HepG2 (cell line): ENCODE measurements around the gene GOT1. TPM values are rescaled to one million over a fixed set of nuclear protein-coding genes. Genes with fewer than 3 reads are reported as not detected.

ENCODE experiments used
- ATM ChIP-seq: fragments of 450-650 bp; IDR thresholded peaks from 2 replicates; pipeline ENCODE4 v1.7.1; 2017; ENCODE audit warnings: mild to moderate bottlenecking, borderline replicate concordance
- CSRNP2 ChIP-seq: sonication (generic); formaldehyde crosslinking; conservative IDR thresholded peaks from 2 replicates; pipeline ENCODE4 v1.8.0; 2022; ENCODE audit warnings: low read depth, missing genetic modification reagents
- GFI1 ChIP-seq: sonication (generic); formaldehyde crosslinking; IDR thresholded peaks from 2 replicates; pipeline ENCODE4 v1.5.0; 2020; ENCODE audit warnings: missing genetic modification reagents, mild to moderate bottlenecking, borderline replicate concordance
- HNF1A ChIP-seq, 2 experiments: sonication (generic) in 1 of 2; formaldehyde crosslinking in 1 of 2; IDR thresholded peaks; 2 replicates each; pipeline versions ENCODE4 v1.4.0 to v1.6.1; 2016 to 2020; ENCODE audit warnings: borderline replicate concordance in 1 of 2, low read depth in 1 of 2, mild to moderate bottlenecking in 1 of 2, missing genetic modification reagents in 1 of 2
- HNF4A ChIP-seq: sonication (generic); formaldehyde crosslinking; IDR thresholded peaks from 2 replicates; pipeline ENCODE4 v1.4.0; 2020; ENCODE audit warnings: missing genetic modification reagents
- MAF1 ChIP-seq: sonication (generic); formaldehyde crosslinking; IDR thresholded peaks from 2 replicates; pipeline ENCODE4 v1.5.0; 2020; ENCODE audit warnings: missing genetic modification reagents, borderline replicate concordance
- RORA ChIP-seq: sonication (generic); formaldehyde crosslinking; IDR thresholded peaks from 2 replicates; pipeline ENCODE4 v1.5.0; 2020; ENCODE audit warnings: mild to moderate bottlenecking, missing genetic modification reagents, moderate library complexity
- SCMH1 ChIP-seq: sonication (generic); formaldehyde crosslinking; IDR thresholded peaks from 2 replicates; pipeline ENCODE4 v1.9.0; 2021; ENCODE audit warnings: missing genetic modification reagents, mild to moderate bottlenecking, borderline replicate concordance
- SETDB1 ChIP-seq: sonication (generic); formaldehyde crosslinking; IDR thresholded peaks from 2 replicates; pipeline ENCODE4 v1.5.1; 2020; ENCODE audit warnings: missing genetic modification reagents, mild to moderate bottlenecking, borderline replicate concordance
- SPEN ChIP-seq: sonication (generic); formaldehyde crosslinking; IDR thresholded peaks from 2 replicates; pipeline ENCODE4 v1.5.1; 2020; ENCODE audit warnings: low read depth, mild to moderate bottlenecking, missing genetic modification reagents
- YEATS2 ChIP-seq: sonication (generic); formaldehyde crosslinking; IDR thresholded peaks from 2 replicates; pipeline ENCODE4 v1.4.0; 2020; ENCODE audit warnings: missing genetic modification reagents, borderline replicate concordance
- ZBTB1 ChIP-seq: sonication (generic); formaldehyde crosslinking; IDR thresholded peaks from 2 replicates; pipeline ENCODE4 v1.4.0; 2020; ENCODE audit warnings: missing genetic modification reagents, borderline replicate concordance
- ZBTB2 ChIP-seq: sonication (generic); formaldehyde crosslinking; IDR thresholded peaks from 2 replicates; pipeline ENCODE4 v1.8.0; 2022; ENCODE audit warnings: low read depth, missing genetic modification reagents
- ZBTB21 ChIP-seq: sonication (generic); formaldehyde crosslinking; IDR thresholded peaks from 2 replicates; pipeline ENCODE4 v1.4.0; 2020; ENCODE audit warnings: missing genetic modification reagents
- ZMAT3 ChIP-seq: sonication (generic); formaldehyde crosslinking; conservative IDR thresholded peaks from 2 replicates; pipeline ENCODE4 v1.7.0; 2021; ENCODE audit warnings: missing genetic modification reagents
- ZMYM4 ChIP-seq: sonication (generic); formaldehyde crosslinking; IDR thresholded peaks from 2 replicates; pipeline ENCODE4 v1.8.1; 2023; ENCODE audit warnings: mild to moderate bottlenecking, missing genetic modification reagents
- ZNF18 ChIP-seq: sonication (generic); formaldehyde crosslinking; IDR thresholded peaks from 2 replicates; pipeline ENCODE4 v1.8.0; 2022; ENCODE audit warnings: mild to moderate bottlenecking, missing genetic modification reagents; ENCODE audit not compliant: insufficient replicate concordance
- ZNF354B ChIP-seq: sonication (generic); formaldehyde crosslinking; IDR thresholded peaks from 2 replicates; pipeline ENCODE4 v1.8.0; 2022; ENCODE audit warnings: mild to moderate bottlenecking, missing genetic modification reagents
- ZNF558 ChIP-seq: sonication (generic); formaldehyde crosslinking; IDR thresholded peaks from 2 replicates; pipeline ENCODE4 v1.9.0; 2022; ENCODE audit warnings: mild to moderate bottlenecking, missing genetic modification reagents, borderline replicate concordance
- ZNF792 ChIP-seq: IDR thresholded peaks from 2 replicates; pipeline ENCODE4 v1.6.1; 2016
- polyA plus RNA-seq, 8 experiments: library from polyadenylated mRNA; depleted of rRNA in 3 of 8; stranded (reverse) in 7 of 8; unstranded in 1 of 8; fragments of >200 nt; fragmentation: Illumina TruSeq in 4 of 8; extraction: Trizol in 4 of 8; gene quantifications; 2 replicates each; pipeline versions ENCODE4 v1.2.1 to v1.2.3, GENCODE V29; 2011 to 2016; ENCODE audit warnings: low read depth in 4 of 8, missing spikeins in 1 of 8, mixed read lengths in 1 of 8; ENCODE audit not compliant: insufficient read depth in 1 of 8
- total RNA-seq, 5 experiments: library from RNA; depleted of rRNA; stranded (reverse); fragments of >200 nt; fragmentation: Illumina TruSeq; extraction: Trizol; gene quantifications; 2 replicates each; pipeline ENCODE4 v1.2.3, GENCODE V29; 2016; ENCODE audit warnings: low read depth in 1 of 5

Gene GOT1
- total and polyA plus RNA-seq, 2 of the 13 experiments (the other 11 are each of a cell fraction or from before 2014, with no cell fraction given): 81.2 to 102 TPM

- TF ChIP-seq MAF1 (CRISPR knock-in tag): no peak
- no peak for TF ChIP-seq HNF1A (IDR thresholded peaks at IDR 0.05; ENCODE audit: low read depth)
- no peak for TF ChIP-seq HNF1A (CRISPR knock-in tag; IDR thresholded peaks at IDR 0.05; ENCODE audit: borderline replicate concordance)
- TF ChIP-seq SPEN: no peak
- no peak for TF ChIP-seq CSRNP2 (CRISPR knock-in tag)
- TF ChIP-seq ATM: no peak
- no peak for TF ChIP-seq ZBTB1 (CRISPR knock-in tag)
- peak; percentile 68 for TF ChIP-seq HNF4A
- TF ChIP-seq ZNF792 (CRISPR knock-in tag): no peak
- TF ChIP-seq ZBTB2 (CRISPR knock-in tag): no peak
- no peak for TF ChIP-seq SCMH1 (CRISPR knock-in tag)
- TF ChIP-seq ZMYM4 (CRISPR knock-in tag): peak; percentile 66
- no peak for TF ChIP-seq ZNF354B (CRISPR knock-in tag)
- TF ChIP-seq ZBTB21 (CRISPR knock-in tag): no peak
- peak; percentile 57 for TF ChIP-seq GFI1 (CRISPR knock-in tag)
- TF ChIP-seq SETDB1 (CRISPR knock-in tag): no peak
- TF ChIP-seq ZNF18 (CRISPR knock-in tag): no peak
- no peak for TF ChIP-seq ZNF558 (CRISPR knock-in tag)
- TF ChIP-seq ZMAT3 (CRISPR knock-in tag): no peak
- no peak for TF ChIP-seq YEATS2 (CRISPR knock-in tag)
- no peak for TF ChIP-seq RORA (CRISPR knock-in tag)
Measured at GRCh38 chr10:99389729-99390480, 40.5 kb downstream of the GOT1 start (continued).
